HepG2 (cell line): ENCODE data around the gene HIVEP2. TPM values are rescaled to one million over a fixed set of nuclear protein-coding genes. Genes with fewer than 3 reads are reported as not detected.

Experiments used
- CREB1 ChIP-seq, 2 experiments: fragments of 450-650 bp in 1 of 2; IDR thresholded peaks; 2 replicates each; pipeline ENCODE4 v1.6.1; 2016 to 2017; ENCODE audit warnings: control low read depth in 1 of 2, mild to moderate bottlenecking in 1 of 2, missing compliant biosample characterization in 1 of 2, missing genetic modification characterization in 1 of 2
- DNMT1 ChIP-seq: sonication (generic); formaldehyde crosslinking; IDR thresholded peaks from 2 replicates; pipeline ENCODE4 v1.5.1; 2020; ENCODE audit warnings: mild to moderate bottlenecking, missing genetic modification reagents
- FLYWCH1 ChIP-seq: sonication (generic); formaldehyde crosslinking; IDR thresholded peaks from 2 replicates; pipeline ENCODE4 v1.8.1; 2023; ENCODE audit warnings: mild to moderate bottlenecking, missing genetic modification reagents
- FOXP1 ChIP-seq, 2 experiments: fragments of 450-650 bp in 1 of 2; IDR thresholded peaks; 2 replicates each; pipeline ENCODE4 v1.6.1; 2017 to 2018; ENCODE audit warnings: antibody characterized with exemption in 1 of 2
- GTF3A ChIP-seq: sonication (generic); formaldehyde crosslinking; conservative IDR thresholded peaks from 2 replicates; pipeline ENCODE4 v1.4.0; 2020; ENCODE audit warnings: mild to moderate bottlenecking, missing genetic modification reagents
- ONECUT2 ChIP-seq: sonication (generic); formaldehyde crosslinking; IDR thresholded peaks from 2 replicates; pipeline ENCODE4 v1.4.0; 2020; ENCODE audit warnings: missing genetic modification reagents
- SIN3A ChIP-seq: IDR thresholded peaks from 2 replicates; pipeline ENCODE4 v1.6.1; 2011; ENCODE audit warnings: low read depth, mild to moderate bottlenecking, control low read depth, low read length, borderline replicate concordance
- SP5 ChIP-seq: IDR thresholded peaks from 2 replicates; pipeline ENCODE4 v1.6.1; 2016; ENCODE audit warnings: low read depth, borderline replicate concordance
- SRY ChIP-seq: sonication (generic); formaldehyde crosslinking; IDR thresholded peaks from 2 replicates; pipeline ENCODE4 v1.8.0; 2022; ENCODE audit warnings: mild to moderate bottlenecking, missing genetic modification reagents
- TOPORS ChIP-seq: sonication (generic); formaldehyde crosslinking; IDR thresholded peaks from 2 replicates; pipeline ENCODE4 v1.8.0; 2023; ENCODE audit warnings: mild to moderate bottlenecking, missing genetic modification reagents
- ZMYM3 ChIP-seq: sonication (generic); formaldehyde crosslinking; IDR thresholded peaks from 2 replicates; pipeline ENCODE4 v1.5.1; 2020; ENCODE audit warnings: mild to moderate bottlenecking, missing genetic modification reagents
- ZNF407 ChIP-seq: sonication (generic); formaldehyde crosslinking; IDR thresholded peaks from one replicate; pipeline ENCODE4 v1.5.1; 2020; ENCODE audit warnings: mild to moderate bottlenecking, missing genetic modification reagents; ENCODE audit errors: not compliant biosample characterization
- ZNF451 ChIP-seq: sonication (generic); formaldehyde crosslinking; IDR thresholded peaks from 2 replicates; pipeline ENCODE4 v1.5.0; 2020; ENCODE audit warnings: mild to moderate bottlenecking, missing genetic modification reagents
- ZNF766 ChIP-seq: sonication (generic); formaldehyde crosslinking; IDR thresholded peaks from 2 replicates; pipeline ENCODE4 v1.5.0; 2020; ENCODE audit warnings: missing genetic modification reagents, borderline replicate concordance
- ZNF800 ChIP-seq: sonication (generic); formaldehyde crosslinking; IDR thresholded peaks from 2 replicates; pipeline ENCODE4 v1.4.0; 2020; ENCODE audit warnings: missing genetic modification reagents
- ZNF841 ChIP-seq: sonication (generic); formaldehyde crosslinking; IDR thresholded peaks from 2 replicates; pipeline ENCODE4 v1.8.1; 2023; ENCODE audit warnings: missing genetic modification reagents, borderline replicate concordance
- polyA plus RNA-seq, 8 experiments: library from polyadenylated mRNA; depleted of rRNA in 3 of 8; stranded (reverse) in 7 of 8; unstranded in 1 of 8; fragments of >200 nt; fragmentation: Illumina TruSeq in 4 of 8; extraction: Trizol in 4 of 8; gene quantifications; 2 replicates each; pipeline versions ENCODE4 v1.2.1 to v1.2.3, GENCODE V29; 2011 to 2016; ENCODE audit warnings: low read depth in 4 of 8, missing spikeins in 1 of 8, mixed read lengths in 1 of 8; ENCODE audit not compliant: insufficient read depth in 1 of 8
- total RNA-seq, 5 experiments: library from RNA; depleted of rRNA; stranded (reverse); fragments of >200 nt; fragmentation: Illumina TruSeq; extraction: Trizol; gene quantifications; 2 replicates each; pipeline ENCODE4 v1.2.3, GENCODE V29; 2016; ENCODE audit warnings: low read depth in 1 of 5
- TF ChIP-seq, protein P1 (sequence below): sonication (generic); formaldehyde crosslinking; conservative IDR thresholded peaks from 2 replicates; pipeline ENCODE4 v1.8.0; 2022; ENCODE audit warnings: mild to moderate bottlenecking, moderate library complexity, missing genetic modification reagents

The HIVEP2 gene
- total and polyA plus RNA-seq, 2 of the 13 experiments (the other 11 are each of a cell fraction or from before 2014, with no cell fraction given) = 3.4 to 12.9 TPM

- TF ChIP-seq, protein P1, sequence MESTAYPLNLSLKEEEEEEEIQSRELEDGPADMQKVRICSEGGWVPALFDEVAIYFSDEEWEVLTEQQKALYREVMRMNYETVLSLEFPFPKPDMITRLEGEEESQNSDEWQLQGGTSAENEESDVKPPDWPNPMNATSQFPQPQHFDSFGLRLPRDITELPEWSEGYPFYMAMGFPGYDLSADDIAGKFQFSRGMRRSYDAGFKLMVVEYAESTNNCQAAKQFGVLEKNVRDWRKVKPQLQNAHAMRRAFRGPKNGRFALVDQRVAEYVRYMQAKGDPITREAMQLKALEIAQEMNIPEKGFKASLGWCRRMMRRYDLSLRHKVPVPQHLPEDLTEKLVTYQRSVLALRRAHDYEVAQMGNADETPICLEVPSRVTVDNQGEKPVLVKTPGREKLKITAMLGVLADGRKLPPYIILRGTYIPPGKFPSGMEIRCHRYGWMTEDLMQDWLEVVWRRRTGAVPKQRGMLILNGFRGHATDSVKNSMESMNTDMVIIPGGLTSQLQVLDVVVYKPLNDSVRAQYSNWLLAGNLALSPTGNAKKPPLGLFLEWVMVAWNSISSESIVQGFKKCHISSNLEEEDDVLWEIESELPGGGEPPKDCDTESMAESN = peak; percentile 42; the same call in 1 of the 2 replicates
- TF ChIP-seq SRY (CRISPR knock-in tag) (no peak; the same call in 1 of the 2 replicates), SP5 (peak; percentile 89), ZNF451 (CRISPR knock-in tag) (no peak), DNMT1 (CRISPR knock-in tag) (no peak), GTF3A (CRISPR knock-in tag) (no peak), ZNF841 (CRISPR knock-in tag) (0 out of 2 replicates have a peak, but pooled peaks have one; percentile 82), ZNF407 (CRISPR knock-in tag) (no peak), FLYWCH1 (CRISPR knock-in tag) (no peak), FOXP1 (IDR thresholded peaks at IDR 0.05) (no peak), FOXP1 (CRISPR knock-in tag; IDR thresholded peaks at IDR 0.05) (peak; percentile 85), ONECUT2 (CRISPR knock-in tag) (no peak), SIN3A (peak; percentile 94), ZNF766 (no peak), ZMYM3 (no peak), TOPORS (CRISPR knock-in tag) (no peak), ZNF800 (CRISPR knock-in tag) (peak; percentile 63; the same call in 1 of the 2 replicates), CREB1 (IDR thresholded peaks at IDR 0.05) (no peak), CREB1 (CRISPR knock-in tag; IDR thresholded peaks at IDR 0.05) (0 out of 2 replicates have a peak, but pooled peaks have one; percentile 26)
Observed at GRCh38 chr6:142946924-142947713, 2.1 kb upstream of the HIVEP2 start (continued).
